Inferior parietal cortex (tissue), 1 donor: Measurements from ENCODE around the gene ADCY9.

Experiments
- DNase-seq: peaks from one replicate; pipeline ENCODE4 v3.0.0-alpha.2; 2016; ENCODE audit errors: extremely low spot score

The ADCY9 gene

GRCh38 chr16:3912897-3913296, 203.3 kb downstream of the ADCY9 start:
- no peak for DNase-seq
